ENCODE results near the gene NPNT.

GRCh38 chr4:105944540-105944939, 49.3 kb downstream of the NPNT start:
- TF ChIP-seq, protein P1, sequence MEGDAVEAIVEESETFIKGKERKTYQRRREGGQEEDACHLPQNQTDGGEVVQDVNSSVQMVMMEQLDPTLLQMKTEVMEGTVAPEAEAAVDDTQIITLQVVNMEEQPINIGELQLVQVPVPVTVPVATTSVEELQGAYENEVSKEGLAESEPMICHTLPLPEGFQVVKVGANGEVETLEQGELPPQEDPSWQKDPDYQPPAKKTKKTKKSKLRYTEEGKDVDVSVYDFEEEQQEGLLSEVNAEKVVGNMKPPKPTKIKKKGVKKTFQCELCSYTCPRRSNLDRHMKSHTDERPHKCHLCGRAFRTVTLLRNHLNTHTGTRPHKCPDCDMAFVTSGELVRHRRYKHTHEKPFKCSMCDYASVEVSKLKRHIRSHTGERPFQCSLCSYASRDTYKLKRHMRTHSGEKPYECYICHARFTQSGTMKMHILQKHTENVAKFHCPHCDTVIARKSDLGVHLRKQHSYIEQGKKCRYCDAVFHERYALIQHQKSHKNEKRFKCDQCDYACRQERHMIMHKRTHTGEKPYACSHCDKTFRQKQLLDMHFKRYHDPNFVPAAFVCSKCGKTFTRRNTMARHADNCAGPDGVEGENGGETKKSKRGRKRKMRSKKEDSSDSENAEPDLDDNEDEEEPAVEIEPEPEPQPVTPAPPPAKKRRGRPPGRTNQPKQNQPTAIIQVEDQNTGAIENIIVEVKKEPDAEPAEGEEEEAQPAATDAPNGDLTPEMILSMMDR (IDR thresholded peaks at IDR 0.05), result no peak
- TF ChIP-seq POLR2A (IDR thresholded peaks at IDR 0.05), result no peak
- TF ChIP-seq EP300 (IDR thresholded peaks at IDR 0.05), result no peak
